HG02642 (cell line): ENCODE data around the gene TPX2.
A peak's percentile ranks its signal among the peaks of the same experiment; 100 is the strongest.

Source experiments
- ATAC-seq: cut with Tn5 transposase; IDR thresholded peaks from one replicate; pipeline ENCODE4 v1.9.1; 2021; ENCODE audit warnings: mild to moderate bottlenecking; ENCODE audit not compliant: unreplicated experiment, poor library complexity

The TPX2 gene

GRCh38 chr20:31705598-31706597, 33.2 kb upstream of the TPX2 start:
- ATAC-seq = peak; percentile 90

- ATAC-seq = no peak
Measured at GRCh38 chr20:31706607-31707257, 32.4 kb upstream of the TPX2 start.

DNA sequence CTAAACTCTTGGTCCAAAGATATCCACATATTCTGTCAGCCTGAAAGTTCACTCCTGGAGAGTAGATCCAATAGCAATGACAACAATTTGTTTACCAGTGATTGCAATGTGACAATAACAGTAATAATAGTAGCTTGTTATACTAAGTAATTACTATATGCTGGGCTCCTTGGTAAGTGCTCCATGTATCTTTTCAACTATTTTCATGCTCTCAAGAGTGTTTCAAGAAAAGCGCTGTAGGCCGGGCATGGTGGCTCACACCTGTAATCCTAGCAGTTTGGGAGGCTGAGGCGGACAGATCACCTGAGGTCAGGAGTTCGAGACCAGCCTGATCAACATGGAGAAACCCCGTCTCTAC, 31.9 kb upstream of the TPX2 start:
- no peak for ATAC-seq

DNA sequence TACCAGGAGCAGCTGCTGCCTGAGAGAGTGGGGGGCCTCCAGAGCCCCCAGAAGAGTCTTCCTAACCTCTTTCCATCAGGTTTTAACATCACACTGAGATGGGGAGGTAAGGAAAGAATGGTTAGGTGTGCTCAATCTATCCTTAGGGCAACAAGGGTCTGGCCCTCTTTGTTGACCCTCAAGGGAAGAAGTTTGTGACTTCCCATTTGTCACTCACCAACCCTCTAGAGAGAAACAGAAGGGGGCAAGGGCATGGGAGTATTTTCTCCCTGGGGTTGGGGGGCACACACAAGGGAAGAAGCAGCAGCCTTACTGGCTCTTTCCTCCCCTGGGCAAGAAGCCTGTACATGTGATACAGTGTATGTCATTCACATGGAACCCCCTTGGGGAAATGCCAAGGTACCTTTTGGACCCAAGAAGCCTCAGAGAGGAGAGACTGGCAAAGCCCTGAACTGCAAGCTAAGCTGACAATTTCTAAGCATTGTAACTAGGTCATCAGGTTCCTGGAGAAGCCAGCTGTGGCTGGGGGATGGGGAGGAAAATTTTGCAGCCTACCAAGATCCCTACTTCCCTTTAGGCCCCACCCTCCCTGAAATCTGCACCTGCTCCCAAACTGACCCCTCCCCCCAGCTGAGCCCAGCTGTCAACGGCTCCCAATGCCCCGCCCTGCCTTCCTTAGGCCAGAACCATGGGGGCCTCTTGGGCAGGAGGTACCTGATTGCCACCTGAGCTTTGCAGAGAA, 30.9 kb upstream of the TPX2 start:
- no peak for ATAC-seq

- ATAC-seq = no peak
Measured at GRCh38 chr20:31708736-31709534, 30.2 kb upstream of the TPX2 start.

DNA sequence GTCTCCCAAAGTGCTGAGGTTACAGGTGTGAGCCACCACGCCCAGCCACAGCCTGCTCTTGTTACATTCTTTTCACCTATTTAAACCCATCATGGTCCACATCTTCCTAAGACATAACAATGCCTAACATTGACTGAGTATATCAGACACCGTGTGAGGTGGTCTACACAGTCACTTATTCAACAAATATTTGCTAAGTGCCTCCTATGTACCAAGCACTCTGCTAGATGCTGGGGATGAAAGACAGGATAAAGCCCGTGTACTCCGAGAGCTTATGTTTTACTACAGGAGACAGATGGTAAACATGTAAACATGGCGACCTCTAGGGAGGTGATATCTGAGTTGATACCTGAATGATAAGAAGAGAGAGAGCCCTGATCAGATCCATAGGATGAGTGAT, 29.2 kb upstream of the TPX2 start:
- ATAC-seq = no peak

GRCh38 chr20:31710423-31711108, 28.5 kb upstream of the TPX2 start:
- no peak for ATAC-seq

- no peak for ATAC-seq
Measured at GRCh38 chr20:31711179-31712111, 27.6 kb upstream of the TPX2 start.

DNA sequence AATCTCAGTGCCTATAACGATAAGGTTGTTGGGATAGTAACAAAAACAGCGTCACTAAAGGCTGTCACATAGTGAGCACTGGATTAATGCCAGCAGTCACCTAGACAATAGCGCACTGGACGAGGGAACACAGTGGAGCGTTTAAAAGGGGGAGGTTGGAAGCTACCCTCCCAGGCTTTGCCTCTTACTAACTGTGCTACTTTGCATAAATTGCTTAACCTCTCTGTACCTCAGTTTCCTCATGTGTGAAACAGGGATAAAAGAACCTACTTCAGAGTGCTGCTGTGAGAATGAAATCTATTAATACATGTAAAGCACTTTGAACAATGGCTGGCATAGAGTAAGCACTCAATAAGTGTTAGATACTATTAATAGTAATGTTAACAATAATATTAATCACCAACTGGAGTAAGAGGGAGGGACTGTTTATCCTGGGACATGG, 27.0 kb upstream of the TPX2 start:
- ATAC-seq = no peak

DNA sequence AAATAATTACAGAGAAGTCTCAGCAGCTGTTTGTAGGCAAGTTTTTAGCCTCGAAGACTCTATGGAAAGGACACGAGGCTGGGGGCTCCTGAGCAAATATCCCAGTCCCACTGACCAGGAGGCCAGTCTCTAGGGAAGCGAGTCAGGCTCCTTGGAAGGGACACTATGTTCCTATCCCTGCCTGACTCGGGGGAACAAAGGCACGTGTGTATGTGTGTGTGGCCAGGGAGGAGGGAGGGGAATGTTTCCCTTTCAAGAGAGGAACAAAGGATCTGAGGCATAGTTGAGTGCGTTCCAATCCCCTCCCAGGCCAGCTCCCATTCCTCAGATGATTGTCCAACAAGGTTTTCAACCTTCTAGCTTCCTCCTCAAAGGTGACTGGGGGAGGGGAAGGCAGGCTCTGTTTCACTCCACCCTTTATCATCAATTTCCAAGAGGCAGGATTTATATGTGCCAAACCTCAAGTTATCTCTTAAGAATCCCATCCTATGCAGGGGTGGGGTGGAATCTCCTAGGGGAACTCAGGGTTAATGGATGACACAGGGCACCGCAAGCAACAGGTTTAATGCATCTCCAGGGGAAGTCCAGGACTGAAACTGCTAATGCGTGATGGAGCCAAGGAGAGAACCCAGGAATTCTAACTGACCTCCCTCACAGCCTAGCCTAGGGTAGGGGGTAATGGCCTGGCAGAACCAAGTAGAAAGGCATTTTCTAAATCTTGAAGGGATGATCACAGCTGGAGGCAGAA, 26.4 kb upstream of the TPX2 start:
- no peak for ATAC-seq

DNA sequence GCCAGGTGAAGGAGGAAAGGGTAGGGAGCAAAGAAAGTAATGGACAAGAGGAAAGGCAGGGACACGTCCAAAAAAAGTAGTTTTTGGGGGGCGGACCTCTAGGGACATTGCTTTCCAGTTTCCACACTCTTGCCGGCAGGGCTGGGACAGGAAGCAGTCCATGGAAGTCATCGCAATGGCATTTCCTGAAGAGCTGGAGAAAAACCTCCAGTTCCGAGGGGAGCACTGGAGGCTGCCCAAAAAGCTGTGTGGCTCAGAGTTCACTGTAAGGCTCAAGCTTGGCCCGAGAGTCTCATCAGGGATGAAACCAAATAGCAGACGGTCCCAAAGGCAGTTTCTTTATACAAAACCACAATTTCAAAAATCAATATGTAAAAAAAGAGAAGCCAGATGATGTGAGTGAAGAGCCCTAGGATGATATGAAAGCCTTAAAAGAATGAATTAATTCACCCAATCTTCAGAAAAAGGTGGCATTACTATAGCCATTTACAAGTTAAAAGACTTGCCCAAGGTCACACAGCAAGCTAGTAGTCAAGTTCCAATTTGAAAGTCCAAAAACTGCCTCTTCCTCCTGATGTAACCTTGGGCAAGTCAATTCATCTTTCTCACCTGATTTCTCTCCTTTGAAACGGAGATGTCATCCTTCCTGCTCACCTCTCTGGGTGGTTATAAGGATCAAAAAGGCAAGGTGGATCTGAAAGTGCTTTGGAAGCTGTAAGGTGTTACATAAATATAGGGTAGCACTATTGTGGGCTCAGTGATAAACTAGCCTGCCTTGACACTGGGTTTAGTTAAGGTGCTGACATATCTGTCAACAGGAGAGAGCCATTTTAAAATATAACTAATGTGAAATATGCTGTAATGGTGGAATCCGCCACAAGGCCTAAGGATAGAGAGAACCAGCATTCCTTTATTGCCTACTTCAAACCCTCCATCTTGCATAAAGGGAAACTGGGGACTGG, 25.5 kb upstream of the TPX2 start:
- ATAC-seq = no peak

- ATAC-seq = no peak
Measured at GRCh38 chr20:31715766-31716165, 23.3 kb upstream of the TPX2 start.

DNA sequence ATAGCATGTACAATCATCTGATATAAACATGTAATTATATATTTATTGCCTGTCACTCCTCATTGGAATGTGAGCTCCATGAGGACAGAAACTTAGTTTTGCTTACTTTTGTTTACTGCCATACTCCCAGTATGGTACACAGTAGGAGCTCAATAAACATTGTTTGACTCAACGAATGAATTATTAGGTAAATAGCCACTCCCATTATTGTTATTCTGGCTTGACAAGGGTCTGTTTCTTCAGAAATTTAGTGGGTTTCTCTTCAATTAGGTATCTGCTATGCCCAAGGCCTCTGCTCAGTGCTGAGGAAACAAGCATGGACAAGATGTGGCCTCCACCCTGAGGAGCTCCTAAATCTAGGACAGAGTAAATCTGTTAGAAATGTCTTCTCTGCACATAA, 22.7 kb upstream of the TPX2 start:
- ATAC-seq = no peak

DNA sequence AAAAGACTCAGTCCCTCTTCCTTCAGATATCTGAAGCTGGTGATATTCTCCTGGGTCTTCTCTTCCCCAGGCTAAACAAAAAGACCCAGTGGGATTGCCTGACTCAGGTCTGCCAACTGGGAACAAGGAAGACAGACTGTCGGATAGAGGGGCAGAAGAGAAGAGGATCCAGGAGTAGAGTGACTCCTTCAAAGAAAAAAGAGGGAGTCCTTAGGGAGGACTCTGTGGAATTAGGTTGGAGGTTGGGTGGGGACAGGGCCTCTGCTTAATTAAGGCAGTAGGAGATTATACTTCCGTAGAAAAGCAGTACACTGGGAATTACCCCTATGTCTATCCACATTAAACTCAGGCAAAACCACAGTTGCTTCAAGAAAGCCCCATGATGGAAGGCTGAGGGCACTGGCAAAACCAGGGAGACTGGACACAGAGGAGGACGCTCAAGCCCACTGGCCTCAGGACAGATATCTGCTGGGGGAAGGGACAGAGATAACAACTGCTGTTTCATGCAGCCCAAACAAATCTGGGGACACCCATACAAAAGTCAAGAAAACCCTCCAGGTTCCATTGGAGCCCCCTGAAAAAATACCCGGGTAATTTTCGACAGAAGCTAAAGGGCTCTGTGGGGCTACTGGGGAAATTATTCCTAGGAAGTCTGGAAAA, 22.1 kb upstream of the TPX2 start:
- ATAC-seq = peak; percentile 23

DNA sequence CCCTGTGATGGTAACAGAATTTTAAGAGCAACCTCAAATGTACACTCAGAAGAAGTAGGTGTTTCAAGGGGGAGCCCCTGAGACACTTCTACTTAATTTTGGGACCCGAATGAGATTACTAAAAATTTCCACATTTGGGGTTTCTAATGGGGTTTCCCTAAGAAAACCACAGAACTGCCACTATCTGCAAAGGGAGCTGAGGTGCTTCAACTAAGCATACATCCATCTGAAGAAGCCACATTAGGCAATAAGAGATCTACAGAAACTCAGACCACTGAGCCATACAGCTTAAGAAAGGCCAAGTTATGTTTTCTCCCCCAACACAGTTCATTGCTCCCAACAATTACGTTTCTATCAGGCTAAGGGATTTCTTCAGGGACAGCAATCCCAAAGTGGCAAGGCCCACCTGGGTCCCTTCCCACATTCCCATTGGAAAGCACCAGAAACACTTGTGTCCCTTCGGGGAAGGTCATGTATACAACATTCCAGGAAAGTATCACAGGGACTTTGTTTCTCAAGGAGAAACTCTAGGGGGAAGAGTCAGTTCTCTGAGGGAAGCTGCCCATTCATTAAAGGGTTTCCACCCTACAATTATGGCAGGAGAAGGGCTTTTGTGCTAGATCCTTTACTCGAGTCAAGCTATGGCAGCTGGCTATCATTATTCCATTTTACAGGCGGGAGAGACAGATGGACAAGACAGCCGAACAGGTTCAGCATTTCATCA, 21.4 kb upstream of the TPX2 start:
- ATAC-seq = peak; percentile 44
